IMR-90 (cell line): ENCODE data around the gene CDKN2C. TPM values are rescaled to one million over a fixed set of nuclear protein-coding genes. Genes with fewer than 3 reads are reported as not detected.
A peak's percentile ranks its signal among the peaks of the same experiment; 100 is the strongest.

Experiments
- ATAC-seq: fragments of 200-7000 bp; cut with Tn5 transposase; 2 replicates; pipeline ENCODE4 v1.9.1; 2020; ENCODE audit warnings: low read depth, mild to moderate bottlenecking, moderate library complexity
- BruUV-seq: library from RNA; stranded (reverse); fragments of 400-500 nt; replicated peaks from 2 replicates; lab custom pipeline; 2021; lab: Mats Ljungman, UMichigan
- CTCF ChIA-PET: fragments of 300-600 bp; formaldehyde crosslinking; extraction: SDS; loops from one replicate; lab custom pipeline; 2021; ENCODE audit warnings: antibody characterized with exemption; lab: Yijun Ruan, JAX
- POLR2A ChIA-PET: fragments of 300-600 bp; sonication (Branson Sonifier 250); formaldehyde crosslinking; loops from one replicate; lab custom pipeline; 2022; ENCODE audit warnings: antibody characterized with exemption; ENCODE audit not compliant: unreplicated experiment; lab: Charles Lee
- DNase-seq: peaks from one replicate; pipeline ENCODE4 v3.0.0; 2013
- H2AFZ ChIP-seq: replicated peaks from 2 replicates; pipeline ENCODE3; 2013; ENCODE audit warnings: low read length, mild to moderate bottlenecking; ENCODE audit not compliant: poor library complexity
- H2AK5ac ChIP-seq: 2 replicates; pipeline ENCODE4 v1.6.1; 2013; ENCODE audit warnings: low read depth, low read length, inconsistent platforms
- H2AK9ac ChIP-seq: replicated peaks from 2 replicates; pipeline ENCODE3; 2013; ENCODE audit warnings: mild to moderate bottlenecking, low read depth, low read length, moderate library complexity; ENCODE audit not compliant: poor library complexity
- H2BK120ac ChIP-seq: 2 replicates; pipeline ENCODE4 v1.6.1; 2013; ENCODE audit warnings: low read depth, low read length, inconsistent platforms
- H2BK15ac ChIP-seq: 3 replicates; pipeline ENCODE4 v1.6.1; 2013; ENCODE audit warnings: low read depth, low read length, inconsistent platforms
- H2BK20ac ChIP-seq: 2 replicates; pipeline ENCODE4 v1.6.1; 2013; ENCODE audit warnings: low read depth, mild to moderate bottlenecking, inconsistent platforms, low read length, moderate library complexity
- H2BK5ac ChIP-seq: 2 replicates; pipeline ENCODE4 v1.6.1; 2013; ENCODE audit warnings: mild to moderate bottlenecking, low read depth, low read length, inconsistent platforms; ENCODE audit not compliant: poor library complexity, severe bottlenecking
- H3K14ac ChIP-seq: replicated peaks from 2 replicates; pipeline ENCODE4 v1.6.1; 2013; ENCODE audit warnings: low read depth, low read length, inconsistent platforms
- H3K18ac ChIP-seq: 2 replicates; pipeline ENCODE4 v1.6.1; 2013; ENCODE audit warnings: low read depth, low read length, control low read depth
- H3K23ac ChIP-seq: 2 replicates; pipeline ENCODE4 v1.6.1; 2013; ENCODE audit warnings: low read depth, low read length, inconsistent platforms
- H3K27ac ChIP-seq: 2 replicates; pipeline ENCODE4 v1.5.1; 2013; ENCODE audit warnings: mild to moderate bottlenecking, control low read depth, low read length; ENCODE audit not compliant: insufficient read depth
- H3K27me3 ChIP-seq: 2 replicates; pipeline ENCODE4 v1.6.1; 2013; ENCODE audit warnings: low read length; ENCODE audit not compliant: control insufficient read depth, insufficient read depth
- H3K36me3 ChIP-seq: 2 replicates; pipeline ENCODE4 v1.6.1; 2013; ENCODE audit warnings: low read length, mixed read lengths; ENCODE audit not compliant: control insufficient read depth, insufficient read depth
- H3K4ac ChIP-seq: 2 replicates; pipeline ENCODE4 v1.6.1; 2013; ENCODE audit warnings: low read depth, low read length, inconsistent platforms
- H3K4me1 ChIP-seq: 2 replicates; pipeline ENCODE4 v1.6.1; 2013; ENCODE audit warnings: low read length, mixed read lengths; ENCODE audit not compliant: control insufficient read depth, insufficient read depth
- H3K4me2 ChIP-seq: 2 replicates; pipeline ENCODE4 v1.6.1; 2013; ENCODE audit warnings: low read depth, mild to moderate bottlenecking, control low read depth, low read length, moderate library complexity
- H3K4me3 ChIP-seq: 2 replicates; pipeline ENCODE4 v1.5.1; 2013; ENCODE audit warnings: low read depth, mild to moderate bottlenecking, control low read depth, low read length, moderate library complexity; ENCODE audit not compliant: insufficient read depth
- H3K56ac ChIP-seq: 2 replicates; pipeline ENCODE4 v1.6.1; 2013; ENCODE audit warnings: low read length, inconsistent platforms; ENCODE audit not compliant: insufficient read depth; ENCODE audit errors: extremely low read depth
- H3K79me1 ChIP-seq, 2 experiments: 2 replicates each; pipeline ENCODE4 v1.6.1; 2013; ENCODE audit warnings: low read length in 2 of 2, inconsistent platforms in 1 of 2, low read depth in 1 of 2
- H3K9ac ChIP-seq: 2 replicates; pipeline ENCODE4 v1.6.1; 2013; ENCODE audit warnings: low read depth, low read length, control low read depth
- H3K9me1 ChIP-seq: 2 replicates; pipeline ENCODE4 v1.6.1; 2013; ENCODE audit warnings: low read length, inconsistent platforms; ENCODE audit not compliant: insufficient read depth
- H3K9me3 ChIP-seq: 2 replicates; pipeline ENCODE4 v1.6.1; 2013; ENCODE audit warnings: low read length; ENCODE audit not compliant: control insufficient read depth, insufficient read depth
- H4K20me1 ChIP-seq: 2 replicates; pipeline ENCODE4 v1.6.1; 2013; ENCODE audit warnings: low read length, inconsistent platforms; ENCODE audit not compliant: insufficient read depth
- H4K5ac ChIP-seq: 2 replicates; pipeline ENCODE4 v1.6.1; 2013; ENCODE audit warnings: mild to moderate bottlenecking, low read depth, low read length, control low read depth
- H4K8ac ChIP-seq, 2 experiments: 2 replicates each; pipeline ENCODE4 v1.6.1; 2013; ENCODE audit warnings: low read depth in 2 of 2, low read length in 2 of 2, control low read depth in 1 of 2, inconsistent platforms in 1 of 2
- H4K91ac ChIP-seq: 2 replicates; pipeline ENCODE4 v1.6.1; 2013; ENCODE audit warnings: low read depth, low read length, inconsistent platforms; ENCODE audit not compliant: insufficient read depth
- MAFK ChIP-seq: IDR thresholded peaks from 2 replicates; pipeline ENCODE4 v1.6.1; 2012; ENCODE audit warnings: low read depth, low read length, improper control_type of control experiment
- RCOR1 ChIP-seq: IDR thresholded peaks from 2 replicates; pipeline ENCODE4 v1.6.1; 2012; ENCODE audit warnings: mild to moderate bottlenecking, low read length, improper control_type of control experiment; ENCODE audit not compliant: insufficient replicate concordance
- WGBS, 2 experiments: methylation state at CpG; one replicate each; pipeline versions ENCODE4 v1.1.5 to v1.1.7; 2013; ENCODE audit warnings: missing lambda C conversion rate in 2 of 2; ENCODE audit not compliant: insufficient read length in 1 of 2; ENCODE audit errors: extremely low coverage in 2 of 2; 5-methylcytosine and 5-hydroxymethylcytosine counted together
- dilution Hi-C: fragments of 300-500 bp; cut with HindIII; formaldehyde crosslinking; loops from one replicate; pipeline ENCODE4 v1.14.3; 2018; ENCODE audit warnings: low sequenced_read_pairs; ENCODE audit not compliant: unreplicated experiment
- in situ Hi-C: fragments of 300-500 bp; cut with MboI; formaldehyde crosslinking; loops from 3 replicates; pipeline ENCODE4 v1.14.3; 2019; ENCODE audit warnings: low sequenced_read_pairs, inconsistent platforms, mixed read lengths
- intact Hi-C: fragments of 100-400 bp; cut with micrococcal nuclease; formaldehyde crosslinking; loops from 2 replicates; pipeline ENCODE4 v1.10.0; 2022
- polyA plus RNA-seq, 3 experiments: library from polyadenylated mRNA; depleted of rRNA; stranded (reverse); fragments of >200 nt; gene quantifications; 2 replicates each; pipeline ENCODE4 v1.2.3, GENCODE V29; 2012; ENCODE audit warnings: low replicate concordance in 1 of 3
- total RNA-seq: library from RNA; depleted of rRNA; stranded (reverse); fragments of >200 nt; gene quantifications from 2 replicates; pipeline ENCODE4 v1.2.3, GENCODE V29; 2012
- TF ChIP-seq, protein P1 (sequence below): conservative IDR thresholded peaks from 2 replicates; pipeline ENCODE4 v1.5.1; 2012; ENCODE audit warnings: mild to moderate bottlenecking, low read depth, low read length, improper control_type of control experiment

CDKN2C gene
- total and polyA plus RNA-seq, 2 of the 4 experiments (the other 2 are of a cell fraction) = 14.3 to 15.5 TPM

DNA sequence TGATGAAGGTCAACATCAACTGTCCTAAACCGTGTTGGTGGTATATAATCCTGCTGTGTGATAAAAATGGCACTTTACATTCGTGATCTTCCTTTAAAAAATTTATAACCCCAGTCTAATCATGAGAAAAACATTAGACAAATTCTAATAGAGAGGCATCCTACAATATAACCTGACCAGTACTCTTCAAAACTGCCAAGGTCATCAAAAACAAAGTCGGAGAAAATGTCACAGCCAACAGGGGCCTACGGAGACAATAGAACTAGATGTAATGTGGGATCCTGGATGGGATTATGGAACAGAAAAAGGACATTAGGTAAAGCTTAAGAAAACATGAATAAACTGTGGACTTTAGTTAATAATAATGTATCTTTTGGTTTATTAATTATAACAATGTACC is 25.0 kb downstream of the CDKN2C start:
- intact Hi-C loops = no loop called here
- no peaks in the 10 kb centered on the region for H3K9me1 ChIP-seq
- H3K27ac ChIP-seq = no peak overlapping the region
- TF ChIP-seq RCOR1 (no peak), MAFK (peak; percentile 81)
- TF ChIP-seq, protein P1, sequence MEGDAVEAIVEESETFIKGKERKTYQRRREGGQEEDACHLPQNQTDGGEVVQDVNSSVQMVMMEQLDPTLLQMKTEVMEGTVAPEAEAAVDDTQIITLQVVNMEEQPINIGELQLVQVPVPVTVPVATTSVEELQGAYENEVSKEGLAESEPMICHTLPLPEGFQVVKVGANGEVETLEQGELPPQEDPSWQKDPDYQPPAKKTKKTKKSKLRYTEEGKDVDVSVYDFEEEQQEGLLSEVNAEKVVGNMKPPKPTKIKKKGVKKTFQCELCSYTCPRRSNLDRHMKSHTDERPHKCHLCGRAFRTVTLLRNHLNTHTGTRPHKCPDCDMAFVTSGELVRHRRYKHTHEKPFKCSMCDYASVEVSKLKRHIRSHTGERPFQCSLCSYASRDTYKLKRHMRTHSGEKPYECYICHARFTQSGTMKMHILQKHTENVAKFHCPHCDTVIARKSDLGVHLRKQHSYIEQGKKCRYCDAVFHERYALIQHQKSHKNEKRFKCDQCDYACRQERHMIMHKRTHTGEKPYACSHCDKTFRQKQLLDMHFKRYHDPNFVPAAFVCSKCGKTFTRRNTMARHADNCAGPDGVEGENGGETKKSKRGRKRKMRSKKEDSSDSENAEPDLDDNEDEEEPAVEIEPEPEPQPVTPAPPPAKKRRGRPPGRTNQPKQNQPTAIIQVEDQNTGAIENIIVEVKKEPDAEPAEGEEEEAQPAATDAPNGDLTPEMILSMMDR = no peak
- H2BK15ac ChIP-seq = no peak overlapping the region
- no peak overlapping the region for H2BK5ac ChIP-seq
- no peak overlapping the region for H3K56ac ChIP-seq
- in situ Hi-C loops = no loop called here
- dilution Hi-C loops = no loop called here
- H2AFZ ChIP-seq = no peak overlapping the region
- no peaks in the 10 kb centered on the region for H3K4me1 ChIP-seq
- ChIA-PET POLR2A (no interaction called here), CTCF (no interaction called here)
- no peak overlapping the region for H2AK9ac ChIP-seq
- H3K23ac ChIP-seq = no peak overlapping the region
- no peaks in the 10 kb centered on the region for H3K9me3 ChIP-seq
- H3K14ac ChIP-seq = no peak overlapping the region
- no peak for DNase-seq
- no peak overlapping the region for H2BK20ac ChIP-seq
- no peaks in the 10 kb centered on the region for H3K79me1 ChIP-seq
- H3K4me2 ChIP-seq = no peak overlapping the region
- H4K91ac ChIP-seq = no peak overlapping the region
- no peak overlapping the region for H2AK5ac ChIP-seq
- no peaks in the 10 kb centered on the region for H4K20me1 ChIP-seq
- no peak overlapping the region for H3K18ac ChIP-seq
- no peak overlapping the region for H4K5ac ChIP-seq
- no peaks in the 10 kb centered on the region for H3K27me3 ChIP-seq
- no peak overlapping the region for H4K8ac ChIP-seq
- no peaks in the 10 kb centered on the region for H3K36me3 ChIP-seq
- H2BK120ac ChIP-seq = no peak overlapping the region
- ATAC-seq = no peak
- WGBS, 2 experiments = no CpG with 5 or more reads among the region's 4 CpGs
- H3K4me3 ChIP-seq = no peak overlapping the region
- no TSS peak for BruUV-seq
- H3K9ac ChIP-seq = no peak overlapping the region
- no peak overlapping the region for H3K4ac ChIP-seq
